B cell (primary cell): Measurements from ENCODE around the gene JMJD8. TPM values are rescaled to one million over a fixed set of nuclear protein-coding genes. Genes with fewer than 3 reads are reported as not detected.

Experiments used
- ATAC-seq: fragments of 200-7000 bp; cut with Tn5 transposase; one replicate; pipeline ENCODE4 v1.10.0; 2021; ENCODE audit warnings: low read depth, mild to moderate bottlenecking, moderate number of reproducible peaks, moderate library complexity
- CTCF ChIA-PET: fragments of 350-600 bp; sonication (Branson Sonifier 250); formaldehyde crosslinking; loops from one replicate; lab custom pipeline; 2021; ENCODE audit warnings: antibody characterized with exemption, inconsistent platforms; lab: Charles Lee
- POLR2A ChIA-PET: fragments of 350-600 bp; sonication (Branson Sonifier 250); formaldehyde crosslinking; loops from one replicate; lab custom pipeline; 2021; ENCODE audit warnings: antibody characterized with exemption; lab: Charles Lee
- DNase-seq: peaks from one replicate; pipeline ENCODE4 v3.0.0; 2013
- H2AFZ ChIP-seq: 2 replicates; pipeline ENCODE4 v1.6.1; 2012; ENCODE audit warnings: mild to moderate bottlenecking, low read depth, low read length; ENCODE audit not compliant: insufficient read depth, poor library complexity, severe bottlenecking
- H3K27ac ChIP-seq, 2 donors: 1 replicate in 1 of 2; 2 replicates in 1 of 2; pipeline ENCODE4 v1.5.1; 2012 to 2013; ENCODE audit warnings: low read length in 2 of 2, mild to moderate bottlenecking in 2 of 2, moderate library complexity in 1 of 2
- H3K27me3 ChIP-seq, 4 experiments: fragments of 200-600 bp in 1 of 4; sonication (generic) in 1 of 4; replicated peaks in 1 of 4; 1 replicate in 2 of 4; 2 replicates in 2 of 4; pipeline versions ENCODE4 v1.6.1 to v1.7.0; 2013 to 2016; ENCODE audit warnings: low read length in 3 of 4, mild to moderate bottlenecking in 2 of 4, mixed read lengths in 1 of 4, moderate library complexity in 1 of 4; ENCODE audit not compliant: insufficient read depth in 4 of 4, control insufficient read depth in 3 of 4; ENCODE audit errors: control extremely low read depth in 1 of 4
- H3K36me3 ChIP-seq, 2 experiments: replicated peaks in 1 of 2; 1 replicate in 1 of 2; 2 replicates in 1 of 2; pipeline versions ENCODE4 v1.6.1 to v1.7.1; 2013; ENCODE audit warnings: low read length in 1 of 2; ENCODE audit not compliant: insufficient read depth in 2 of 2, control insufficient read depth in 1 of 2; ENCODE audit errors: control extremely low read depth in 1 of 2, extremely low read depth in 1 of 2
- H3K4me1 ChIP-seq, 2 donors: fragments of 200-600 bp in 1 of 2; sonication (generic) in 1 of 2; 1 replicate in 1 of 2; 2 replicates in 1 of 2; pipeline versions ENCODE4 v1.5.1 to v1.6.1; 2013 to 2017; ENCODE audit warnings: low read length in 2 of 2; ENCODE audit not compliant: control insufficient read depth in 2 of 2, insufficient read depth in 2 of 2
- H3K4me2 ChIP-seq: replicated peaks from 2 replicates; pipeline ENCODE3; 2012; ENCODE audit warnings: mild to moderate bottlenecking, low read depth, low read length; ENCODE audit not compliant: poor library complexity, severe bottlenecking
- H3K4me3 ChIP-seq, 5 experiments: fragments of 200-600 bp in 1 of 5; sonication (generic) in 1 of 5; 1 replicate in 3 of 5; 2 replicates in 2 of 5; pipeline versions ENCODE4 v1.5.1 to v1.7.0; 2011 to 2016; ENCODE audit warnings: low read length in 4 of 5, mild to moderate bottlenecking in 4 of 5, low read depth in 2 of 5, control low read depth in 1 of 5, moderate library complexity in 1 of 5; ENCODE audit not compliant: insufficient read depth in 1 of 5; ENCODE audit errors: control extremely low read depth in 1 of 5, extremely low read depth in 1 of 5
- H3K79me2 ChIP-seq: fragments of 200-600 bp; sonication (generic); one replicate; pipeline ENCODE4 v1.6.0; 2016; ENCODE audit warnings: low read length; ENCODE audit not compliant: control insufficient read depth, insufficient read depth
- H3K9ac ChIP-seq: fragments of 200-600 bp; sonication (generic); 2 replicates; pipeline ENCODE4 v1.6.1; 2017; ENCODE audit warnings: mild to moderate bottlenecking, low read length, moderate library complexity
- H3K9me3 ChIP-seq, 3 donors: one replicate each; pipeline versions ENCODE4 v1.6.1 to v1.7.1; 2013; ENCODE audit warnings: low read length in 2 of 3; ENCODE audit not compliant: control insufficient read depth in 2 of 3, insufficient read depth in 1 of 3; ENCODE audit errors: control extremely low read depth in 1 of 3
- H4K20me1 ChIP-seq: 2 replicates; pipeline ENCODE4 v1.6.0; 2012; ENCODE audit warnings: mild to moderate bottlenecking, low read length; ENCODE audit not compliant: insufficient read depth, control insufficient read depth, poor library complexity, severe bottlenecking
- H3K27ac Mint-ChIP-seq: one replicate; pipeline ENCODE4 v1.8.0; 2021; ENCODE audit warnings: mixed read lengths
- H3K27me3 Mint-ChIP-seq: one replicate; pipeline ENCODE4 v1.8.0; 2021; ENCODE audit warnings: mixed read lengths
- H3K4me1 Mint-ChIP-seq: one replicate; pipeline ENCODE4 v1.8.0; 2021; ENCODE audit warnings: mixed read lengths
- H3K4me3 Mint-ChIP-seq: one replicate; pipeline ENCODE4 v1.8.0; 2021; ENCODE audit warnings: mixed read lengths
- H3K9me3 Mint-ChIP-seq: one replicate; pipeline ENCODE4 v1.8.0; 2022; ENCODE audit warnings: mixed read lengths; ENCODE audit not compliant: insufficient read depth
- EZH2 ChIP-seq: IDR thresholded peaks from 2 replicates; pipeline ENCODE4 v1.6.1; 2012; ENCODE audit warnings: borderline replicate concordance, low read depth, mild to moderate bottlenecking, moderate library complexity, low read length; ENCODE audit not compliant: insufficient read depth, poor library complexity, severe bottlenecking
- WGBS: methylation state at CpG from one replicate; pipeline ENCODE4 v1.1.5; 2013; ENCODE audit warnings: missing lambda C conversion rate; ENCODE audit not compliant: insufficient coverage; 5-methylcytosine and 5-hydroxymethylcytosine counted together
- intact Hi-C: fragments of 100-400 bp; cut with micrococcal nuclease; formaldehyde crosslinking; loops from one replicate; pipeline ENCODE4 v1.10.0; 2022
- polyA plus RNA-seq: library from polyadenylated mRNA; depleted of rRNA; stranded (reverse); fragments of >200 nt; gene quantifications from 2 replicates; pipeline ENCODE4 v1.2.3, GENCODE V29; 2012
- total RNA-seq, 2 donors: library from RNA; stranded (reverse); fragments of 120-200 nt in 1 of 2; gene quantifications; 1 replicate in 1 of 2; 2 replicates in 1 of 2; pipeline versions ENCODE4 v1.2.3 to v1.2.4, GENCODE V29; 2013 to 2022
- TF ChIP-seq, protein P1 (sequence below): fragments of 200-600 bp; IDR thresholded peaks from one replicate; pipeline ENCODE4 v1.8.0; 2022; ENCODE audit warnings: antibody characterized with exemption, mild to moderate bottlenecking

Gene JMJD8
- total and polyA plus RNA-seq, 2 donors (not counting 1 experiment from before 2014, with no cell fraction given): 46.3 to 69.3 TPM

DNA sequence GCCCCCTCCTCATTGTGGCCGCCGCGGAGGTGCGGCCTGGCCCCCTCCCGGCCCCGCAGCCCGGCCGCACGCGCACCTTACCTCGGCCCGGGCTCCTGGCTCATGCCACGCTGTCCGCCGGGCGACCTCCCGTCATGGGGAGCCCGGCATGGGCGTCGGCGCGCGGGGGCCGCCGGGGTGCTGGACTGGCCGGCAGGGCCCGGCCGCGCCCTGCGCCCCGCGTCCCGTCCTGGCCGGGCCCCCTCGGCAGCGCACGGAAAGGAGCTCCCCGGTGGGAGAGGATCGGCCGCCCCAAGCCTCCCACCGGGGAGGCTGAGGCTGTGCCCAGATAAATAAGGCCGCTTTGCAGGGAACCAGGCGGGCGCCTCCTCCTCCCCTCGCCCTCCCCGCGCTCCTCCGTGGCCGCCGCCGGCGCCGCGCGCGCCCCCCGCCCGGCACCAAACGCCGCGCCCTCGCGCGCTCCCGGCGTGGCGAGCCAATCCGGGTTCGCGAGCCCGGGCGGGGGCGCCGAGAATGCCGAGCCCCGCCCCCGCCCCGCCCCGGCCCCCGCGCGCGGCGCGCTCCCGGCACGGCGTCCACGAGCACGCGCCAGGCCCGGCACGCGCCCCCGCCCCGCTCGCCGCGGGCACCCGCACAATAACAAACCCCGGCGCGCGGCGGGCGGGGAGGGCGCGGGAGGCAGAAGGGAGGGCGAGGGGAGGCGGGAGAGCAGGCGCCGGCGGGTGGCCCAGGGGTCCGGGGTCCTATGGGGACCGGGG is 21.5 kb upstream of the JMJD8 start, which contains the start of gene FBXL16:
FBXL16 (minus strand) TSS at position 371 of the 758 bp plus-strand sequence. CDS start 8,396 bp downstream, outside the sequence.
- POLR2A ChIA-PET: interaction anchor here (0.7 kb wide), 1 partner anchor 1142 kb away, joined by 3 read pairs; no protein-coding TSS in a partner anchor
- WGBS: 2% methylated on average over 113 of the region's 115 CpGs

More for the DNA sequence above, 21.5 kb upstream of the JMJD8 start, which contains the start of gene FBXL16:
- no peaks in the 10 kb centered on the region for H3K79me2 ChIP-seq
- Mint-ChIP-seq H3K4me1 (no peaks in the 10 kb centered on the region), H3K27me3 (peaks cover 36% of the 10 kb centered on the region), H3K9me3 (no peaks in the 10 kb centered on the region), H3K4me3 (peak within 1 kb of the TSS; percentile 26), H3K27ac (no peak within 1 kb of the TSS)
- intact Hi-C loops: no loop called here
- CTCF ChIA-PET: no interaction called here
- TF ChIP-seq, protein P1, sequence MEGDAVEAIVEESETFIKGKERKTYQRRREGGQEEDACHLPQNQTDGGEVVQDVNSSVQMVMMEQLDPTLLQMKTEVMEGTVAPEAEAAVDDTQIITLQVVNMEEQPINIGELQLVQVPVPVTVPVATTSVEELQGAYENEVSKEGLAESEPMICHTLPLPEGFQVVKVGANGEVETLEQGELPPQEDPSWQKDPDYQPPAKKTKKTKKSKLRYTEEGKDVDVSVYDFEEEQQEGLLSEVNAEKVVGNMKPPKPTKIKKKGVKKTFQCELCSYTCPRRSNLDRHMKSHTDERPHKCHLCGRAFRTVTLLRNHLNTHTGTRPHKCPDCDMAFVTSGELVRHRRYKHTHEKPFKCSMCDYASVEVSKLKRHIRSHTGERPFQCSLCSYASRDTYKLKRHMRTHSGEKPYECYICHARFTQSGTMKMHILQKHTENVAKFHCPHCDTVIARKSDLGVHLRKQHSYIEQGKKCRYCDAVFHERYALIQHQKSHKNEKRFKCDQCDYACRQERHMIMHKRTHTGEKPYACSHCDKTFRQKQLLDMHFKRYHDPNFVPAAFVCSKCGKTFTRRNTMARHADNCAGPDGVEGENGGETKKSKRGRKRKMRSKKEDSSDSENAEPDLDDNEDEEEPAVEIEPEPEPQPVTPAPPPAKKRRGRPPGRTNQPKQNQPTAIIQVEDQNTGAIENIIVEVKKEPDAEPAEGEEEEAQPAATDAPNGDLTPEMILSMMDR: no peak
- no peak for TF ChIP-seq EZH2
- no peak within 1 kb of the TSS for H3K9ac ChIP-seq
- no peaks in the 10 kb centered on the region for H3K36me3 ChIP-seq
- H3K9me3 ChIP-seq: peaks cover 0 to 30% (median 0%) of the 10 kb centered on the region in 3 donors
- peak within 1 kb of the TSS; percentile 38 for H3K4me2 ChIP-seq
- H3K27me3 ChIP-seq: peaks cover 0 to 88% (median 40%) of the 10 kb centered on the region in 4 experiments
- ATAC-seq (no peak), DNase-seq (no peak)
- no peak within 1 kb of the TSS for H2AFZ ChIP-seq
- no peaks in the 10 kb centered on the region for H4K20me1 ChIP-seq
- H3K4me1 ChIP-seq: peaks cover 6 to 19% of the 10 kb centered on the region in 2 donors
- no peak within 1 kb of the TSS for H3K27ac ChIP-seq
- H3K4me3 ChIP-seq: no peak within 1 kb of the TSS
